NCI-H2196 treated with DMSO at 0.1 percent for 48 hours (cell line): ENCODE data around the gene EDARADD.

ENCODE experiments used
- DNase-seq: peaks from one replicate; lab custom pipeline; 2025; ENCODE audit not compliant: unreplicated experiment; lab: John Stamatoyannopoulos, UW

Gene EDARADD

DNA sequence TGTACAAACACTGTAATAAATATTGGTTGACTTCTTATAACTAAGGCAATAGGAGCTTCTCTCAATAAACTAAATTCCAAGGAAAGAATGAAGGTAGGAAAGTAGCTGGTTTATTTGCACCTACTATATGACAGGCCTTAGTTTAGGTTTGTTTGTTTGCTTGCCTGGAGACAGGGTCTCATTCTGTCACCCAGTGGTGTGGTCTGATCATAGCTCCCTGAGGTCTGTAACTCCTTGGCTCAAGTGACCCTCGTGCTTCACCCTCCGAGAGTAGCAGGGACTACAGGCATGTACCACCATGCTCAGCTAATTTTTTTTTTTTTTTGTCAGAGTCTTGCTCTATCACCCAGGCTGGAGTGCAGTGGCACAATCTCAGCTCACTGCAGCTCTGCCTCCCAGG, 1.9 kb upstream of the EDARADD start:
- DNase-seq = no peak

DNA sequence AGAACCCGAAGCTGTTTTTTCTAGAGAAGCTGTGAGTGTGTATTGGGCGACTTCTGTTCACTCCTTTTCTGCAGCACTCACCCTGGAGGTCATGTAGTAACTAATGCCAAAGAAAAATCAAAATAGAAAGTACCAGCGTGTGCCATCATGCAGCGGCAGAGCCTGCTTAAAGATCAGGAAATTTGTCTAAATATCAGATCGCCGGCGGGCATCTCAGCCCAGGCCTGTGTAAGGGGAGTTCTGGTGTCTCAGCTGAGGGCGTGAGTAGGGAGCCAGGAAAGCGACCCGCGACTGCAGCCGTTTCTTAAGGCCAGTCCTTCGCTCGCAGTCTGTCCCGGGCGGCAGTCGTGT, 768 bp downstream of the EDARADD start:
- DNase-seq = no peak

DNA sequence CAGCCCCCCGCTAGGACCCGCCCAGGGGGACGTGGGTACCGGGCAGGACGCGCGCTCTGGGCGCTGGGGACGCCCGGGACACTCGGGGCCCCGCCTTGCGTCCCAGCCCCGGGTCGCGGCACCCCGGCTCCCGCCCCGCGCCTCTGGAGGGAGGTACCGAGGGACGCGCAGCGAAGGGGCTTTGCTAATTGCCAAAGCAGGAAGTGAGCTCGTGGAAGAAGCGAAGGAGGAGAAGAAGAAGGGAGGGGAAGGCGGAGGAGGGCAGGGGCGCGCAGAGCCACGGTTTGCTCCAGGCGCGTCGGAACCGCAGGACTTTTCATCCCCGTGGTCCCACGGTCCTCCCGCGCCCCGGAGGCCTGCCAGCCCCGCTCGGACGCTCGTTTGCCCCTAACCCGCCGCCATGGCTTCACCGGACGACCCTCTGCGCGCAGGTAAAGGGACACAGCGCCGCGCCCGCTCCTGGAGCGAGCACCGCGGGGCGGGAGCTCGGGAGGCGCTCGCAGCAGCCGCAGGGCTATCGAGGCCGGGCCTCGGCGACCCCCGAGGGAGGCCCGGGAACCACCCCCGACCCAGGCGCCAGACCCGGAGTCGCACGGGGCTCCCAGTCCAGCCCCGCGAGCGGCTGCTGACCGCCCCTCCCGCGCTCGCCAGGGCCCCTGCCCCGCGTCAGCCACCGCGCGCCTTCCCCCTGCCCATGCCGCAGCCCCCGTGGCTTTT, 1.3 kb downstream of the EDARADD start:
- DNase-seq = no peak

DNA sequence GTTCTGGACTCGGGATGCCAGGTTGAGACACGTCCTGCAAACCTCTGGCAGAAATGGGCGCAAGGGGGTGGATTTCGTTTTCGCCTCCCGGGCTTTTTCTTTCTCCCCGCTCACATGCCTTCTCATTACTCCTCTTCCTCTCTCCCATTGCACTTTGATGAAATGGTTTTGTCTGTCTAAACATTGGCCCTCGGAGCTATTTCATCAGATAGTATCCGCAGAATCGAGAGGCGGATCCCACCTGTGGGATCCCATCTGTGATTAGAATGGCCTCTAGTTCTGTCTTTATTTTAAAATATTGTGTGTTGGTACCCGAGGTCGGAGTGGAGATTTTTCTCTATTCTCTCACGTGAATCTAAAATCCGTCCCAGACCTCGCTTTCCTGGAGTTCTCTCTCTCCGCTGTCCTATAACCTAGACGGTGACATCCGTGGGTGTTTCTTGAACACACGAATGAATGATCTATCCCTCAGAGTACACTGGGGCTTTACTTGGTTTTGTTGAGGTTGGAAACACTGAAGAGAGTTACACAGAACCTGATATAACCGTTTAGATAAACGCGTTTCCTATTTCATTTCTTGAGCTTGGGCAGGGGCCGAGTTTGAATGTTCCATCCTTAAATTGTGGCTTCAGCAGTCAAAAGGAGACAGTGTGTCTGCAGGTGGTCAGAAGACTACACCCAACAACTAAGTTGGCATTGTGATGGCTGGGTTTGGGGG, 2.0 kb downstream of the EDARADD start:
- no peak for DNase-seq

DNA sequence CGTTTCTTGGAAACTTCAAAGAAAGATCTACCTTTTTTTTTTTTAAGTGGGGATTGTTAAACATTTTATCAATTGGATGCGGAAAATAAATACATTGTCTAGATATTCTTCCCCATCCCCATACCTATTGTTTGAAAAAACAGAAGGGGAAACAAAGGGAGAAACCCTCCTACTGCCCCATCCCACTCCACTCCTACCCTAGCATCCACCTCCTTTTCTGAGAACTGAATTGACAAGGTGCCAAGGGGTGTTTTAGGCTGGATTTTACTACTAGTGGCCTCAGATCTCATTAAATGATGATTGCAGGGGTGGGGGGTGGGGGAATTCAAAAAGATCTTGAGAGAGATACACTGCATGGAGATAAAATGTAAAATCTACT, 2.6 kb downstream of the EDARADD start:
- no peak for DNase-seq

DNA sequence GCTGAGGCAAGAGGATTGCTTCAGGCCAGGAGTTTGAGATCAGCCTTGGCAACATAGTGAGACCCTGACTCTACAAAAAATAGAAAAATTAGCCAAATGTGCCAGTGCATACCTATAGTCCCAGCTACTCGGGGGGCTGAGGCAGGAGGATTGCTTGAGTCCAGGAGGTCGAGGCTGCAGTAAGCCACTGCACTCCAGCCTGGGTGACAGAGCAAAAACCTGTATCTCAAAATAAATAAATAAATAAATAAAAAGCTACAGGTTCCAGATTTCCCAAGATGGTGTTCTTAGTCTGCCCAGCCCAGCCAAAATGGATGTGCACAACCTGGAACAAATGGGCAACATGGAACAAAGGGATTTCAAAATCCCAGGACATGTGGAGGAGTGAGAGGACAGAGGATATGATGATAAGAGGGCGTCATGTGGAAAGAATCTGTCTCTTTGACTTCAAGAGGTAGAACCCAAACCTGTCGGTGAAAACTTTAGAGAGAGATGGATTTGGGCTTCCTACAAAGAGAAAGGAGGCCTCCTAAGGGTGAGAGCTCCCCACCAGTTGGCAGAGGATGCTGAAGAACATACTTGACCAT, 3.2 kb downstream of the EDARADD start:
- DNase-seq = no peak

DNA sequence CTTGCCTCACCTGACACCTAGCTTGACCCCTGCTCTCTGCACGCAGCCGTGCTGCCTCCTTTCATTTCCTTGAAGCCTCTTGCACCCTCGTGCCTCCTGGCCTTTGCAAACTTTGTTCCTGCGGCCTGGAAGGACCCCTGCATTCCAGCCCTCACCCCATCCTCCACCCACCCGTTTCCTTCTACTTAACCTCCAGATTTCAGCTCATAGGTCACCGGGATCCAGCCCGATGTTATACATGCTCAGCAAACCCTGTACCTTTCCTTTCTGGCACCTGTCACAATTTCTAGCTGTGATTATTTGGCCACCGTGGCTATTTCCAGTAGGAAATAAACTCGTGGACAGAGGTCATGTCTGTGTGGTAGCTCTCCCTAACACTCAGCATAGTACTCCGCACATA, 4.5 kb downstream of the EDARADD start:
- DNase-seq = no peak

DNA sequence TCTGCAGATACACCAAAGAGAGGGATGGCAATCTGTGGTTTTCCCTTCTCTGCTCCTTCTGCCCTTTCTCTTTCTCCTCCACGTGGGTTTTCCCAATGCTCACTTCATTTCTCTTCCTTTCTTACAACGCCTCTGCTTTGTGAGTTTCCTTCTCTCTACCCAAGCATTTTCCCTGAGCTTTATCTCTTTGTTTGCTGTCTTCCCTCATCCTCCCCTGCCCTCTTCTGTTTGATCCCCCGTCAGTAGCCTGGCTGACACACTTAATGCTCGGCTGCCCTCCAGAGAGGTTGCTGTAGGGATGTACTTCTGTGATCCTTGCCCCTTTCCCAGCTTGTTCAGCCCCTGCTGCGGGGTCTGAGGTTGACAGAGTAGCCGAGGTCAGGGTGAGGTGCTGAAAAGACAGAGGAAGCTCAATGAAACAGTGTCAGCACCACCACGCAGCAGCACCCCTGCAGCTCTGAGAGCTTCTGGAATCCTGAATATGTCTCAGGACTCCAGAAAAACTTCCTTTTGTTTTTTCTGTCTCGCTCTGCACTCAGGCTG, 6.0 kb downstream of the EDARADD start:
- DNase-seq = no peak

DNA sequence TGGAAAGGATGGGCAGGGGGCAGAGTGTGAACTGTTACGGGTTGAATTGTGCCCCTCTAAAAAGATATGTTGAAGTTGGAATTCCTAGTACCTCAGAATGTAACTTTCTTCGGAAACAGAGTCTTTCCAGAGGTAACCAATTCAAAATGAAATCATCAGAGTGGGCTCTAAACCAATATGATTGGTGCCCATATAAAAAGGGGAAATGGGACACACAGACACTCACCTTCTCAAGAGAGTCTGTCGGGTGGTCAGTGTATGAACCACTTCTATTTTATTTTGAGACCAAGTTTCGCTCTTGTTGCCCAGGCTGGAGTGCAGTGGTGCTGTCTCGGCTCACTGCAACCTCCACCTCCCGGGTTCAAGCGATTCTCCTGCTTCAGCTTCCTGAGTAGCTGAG, 7.6 kb downstream of the EDARADD start:
- no peak for DNase-seq

DNA sequence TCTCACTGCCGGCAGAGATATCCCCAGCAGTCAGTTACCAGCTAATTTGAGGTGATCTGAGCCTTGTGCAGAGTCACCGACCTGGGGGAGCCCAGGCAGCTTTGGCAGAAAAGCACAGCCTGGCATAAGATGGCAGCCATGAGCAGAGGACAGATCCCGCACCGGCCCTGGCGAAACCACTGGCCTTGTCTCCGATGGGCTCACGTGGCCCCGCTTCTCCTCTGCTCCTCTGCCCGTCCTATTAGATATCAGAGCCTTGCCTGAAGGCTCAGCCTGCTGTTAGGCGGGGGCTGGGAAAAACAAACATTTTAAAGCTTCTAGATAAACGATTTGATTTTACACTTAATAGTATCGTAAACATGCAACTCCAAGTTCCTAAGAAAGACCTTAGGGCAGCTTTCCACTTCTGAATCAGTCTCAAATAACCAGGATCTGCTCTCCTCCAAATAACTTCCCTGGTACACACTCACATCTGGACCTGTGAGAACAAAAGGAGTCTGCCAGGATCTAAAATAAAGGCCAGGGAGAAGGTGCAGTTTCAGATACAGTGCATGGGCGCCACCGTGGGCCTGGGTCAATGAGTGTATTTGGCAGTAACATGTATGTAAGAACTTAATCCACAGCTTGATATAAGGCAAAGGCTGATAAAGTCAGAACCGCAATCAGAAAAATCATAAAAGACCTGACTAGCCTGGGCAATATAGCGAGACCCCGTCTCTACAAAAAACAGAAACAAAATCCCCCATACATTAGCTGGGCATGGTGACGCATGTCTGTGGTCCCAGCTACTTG, 10.0 kb downstream of the EDARADD start:
- DNase-seq = no peak

DNA sequence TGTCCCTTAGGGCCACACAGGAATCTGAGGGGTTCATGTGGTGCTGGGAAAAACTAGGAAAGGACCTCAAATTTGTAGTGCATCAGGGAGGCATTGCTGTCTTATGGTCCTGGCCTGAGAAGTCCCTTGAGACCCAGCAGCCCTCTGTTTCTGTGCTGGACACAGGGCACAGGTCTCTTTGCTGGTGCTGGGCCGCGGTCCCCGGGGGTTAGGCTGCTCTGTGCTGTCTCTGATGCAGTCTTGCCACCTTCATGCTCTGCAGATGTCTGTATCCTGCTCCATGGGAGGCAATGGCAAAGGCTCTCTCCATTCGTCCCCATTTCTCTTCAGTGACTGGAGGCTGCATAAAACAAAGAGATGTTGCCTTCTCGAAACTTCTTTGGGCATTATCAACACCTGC, 13.0 kb downstream of the EDARADD start:
- DNase-seq = no peak

DNA sequence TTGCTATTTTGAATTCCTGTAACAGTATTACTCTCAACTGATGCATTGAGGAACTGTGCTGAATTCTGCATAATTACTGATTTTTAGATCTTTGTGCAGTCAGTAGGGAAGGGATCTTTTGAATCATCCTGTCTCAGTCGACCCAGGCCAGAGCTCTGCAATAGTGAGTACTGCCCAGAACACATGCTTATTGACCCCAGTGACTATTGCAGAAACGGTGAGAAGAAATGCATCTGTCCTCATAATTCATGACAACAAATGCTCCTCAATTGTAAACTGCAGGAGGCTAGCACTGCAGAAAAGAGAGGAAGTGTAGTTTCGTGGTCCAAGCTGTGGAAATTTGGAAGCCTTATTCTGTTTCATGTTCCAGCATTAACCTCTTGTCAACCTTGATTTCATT, 19.6 kb downstream of the EDARADD start:
- DNase-seq = no peak

DNA sequence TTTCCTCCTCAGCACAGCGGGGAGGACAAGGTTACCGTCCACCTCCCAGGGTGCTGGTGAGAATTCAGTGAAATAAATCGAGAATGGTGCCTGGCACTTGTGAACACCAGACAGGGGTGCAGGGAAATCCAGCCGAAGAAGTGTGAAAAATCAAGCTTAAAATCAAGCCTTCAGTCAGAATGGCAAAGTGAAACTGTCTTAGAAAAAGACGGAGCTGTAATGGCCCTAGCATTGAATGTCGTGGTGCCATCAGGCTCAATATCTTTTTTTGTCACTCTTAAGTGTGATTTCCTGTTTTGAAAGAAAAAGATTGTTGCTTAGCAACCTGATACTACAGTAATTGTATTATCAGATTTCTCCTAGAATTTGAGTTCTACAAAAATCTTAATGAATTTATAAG, 22.1 kb downstream of the EDARADD start:
- DNase-seq = no peak

DNA sequence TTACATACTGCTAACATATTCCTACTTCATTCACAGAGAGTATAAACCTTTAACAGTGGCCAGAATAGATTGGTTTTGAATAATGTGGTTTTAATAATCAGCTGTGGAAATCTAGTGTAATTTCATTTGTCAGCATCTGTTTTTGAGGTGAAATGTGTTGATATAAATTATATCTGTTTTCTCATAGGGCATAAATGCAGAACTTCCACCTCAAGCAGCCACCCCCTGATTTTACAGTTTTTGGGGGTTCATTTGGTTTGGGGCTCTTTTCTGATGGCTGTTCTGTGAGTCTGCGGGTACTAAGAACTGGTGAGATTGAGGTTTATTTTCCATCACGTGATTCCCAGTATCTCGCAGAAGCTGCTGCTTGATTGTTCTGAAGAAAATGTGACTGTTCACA, 23.2 kb downstream of the EDARADD start:
- DNase-seq = no peak

DNA sequence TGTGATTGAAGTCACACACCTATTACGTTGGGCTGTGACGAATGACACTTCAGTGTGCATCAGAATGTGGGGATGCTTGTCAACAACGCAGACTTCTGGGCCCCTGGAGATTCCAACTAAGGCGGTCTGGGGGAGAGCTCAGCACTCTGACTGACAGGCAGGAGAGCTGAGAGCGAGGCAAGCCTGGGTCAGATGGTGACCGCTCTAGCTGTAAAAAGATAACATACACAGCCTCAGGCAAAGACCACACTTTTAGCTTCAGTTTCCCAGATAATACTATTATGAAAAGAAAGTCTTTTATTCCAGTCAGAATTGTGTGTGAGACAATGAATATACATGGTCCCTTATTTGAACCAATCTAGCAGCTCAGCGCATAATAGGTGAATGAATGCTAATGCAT, 25.4 kb downstream of the EDARADD start:
- DNase-seq = no peak

DNA sequence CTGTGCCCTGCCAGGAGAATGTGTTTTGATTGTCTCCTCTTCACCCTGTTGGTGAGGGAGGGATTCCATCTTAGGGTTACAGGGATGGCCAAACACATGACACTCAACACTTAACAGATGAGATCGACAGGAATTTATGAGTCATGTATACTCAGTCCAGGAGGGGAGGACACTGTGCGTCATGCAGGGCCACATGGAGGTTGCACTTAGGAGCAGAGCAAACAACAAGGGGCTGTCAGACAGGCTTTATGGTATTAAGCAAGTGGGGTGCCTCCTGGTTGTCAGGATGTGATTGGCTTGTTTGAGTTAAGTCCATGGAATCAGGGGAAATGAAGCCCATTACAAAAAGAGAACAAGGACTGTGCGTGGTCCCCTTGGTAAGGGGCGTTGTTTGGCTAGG, 26.9 kb downstream of the EDARADD start:
- DNase-seq = no peak

DNA sequence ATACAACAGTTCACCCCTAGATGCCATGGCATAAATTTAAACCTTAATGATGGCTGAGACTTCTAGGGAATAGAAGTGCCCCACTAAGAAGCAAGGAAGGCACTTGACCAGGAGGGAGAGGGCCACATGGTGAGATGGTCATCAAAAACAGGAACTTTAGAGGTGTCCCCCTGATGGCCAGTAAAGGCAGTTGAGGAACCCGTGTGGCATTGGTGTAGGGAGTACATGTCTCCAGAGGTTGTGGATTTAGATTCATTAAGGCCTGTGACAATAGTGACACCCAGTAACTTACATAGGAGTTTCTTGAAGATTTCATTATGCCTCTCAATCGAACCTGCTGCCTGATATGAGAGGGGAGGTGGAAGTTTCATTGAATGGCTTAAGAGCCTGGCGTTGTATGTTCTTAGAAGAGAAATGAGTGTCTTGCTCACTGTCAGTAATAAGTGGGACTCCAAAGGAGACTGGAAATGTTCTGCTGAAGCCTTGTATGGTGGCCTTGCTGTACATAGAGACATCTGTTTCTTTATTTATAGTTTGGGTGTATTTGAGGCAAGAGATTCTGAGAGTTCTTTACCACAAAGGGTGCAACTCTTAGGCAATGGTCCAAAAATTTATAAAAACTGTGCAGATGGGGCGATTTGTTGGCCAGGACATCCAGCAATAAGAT, 27.9 kb downstream of the EDARADD start:
- DNase-seq = no peak

DNA sequence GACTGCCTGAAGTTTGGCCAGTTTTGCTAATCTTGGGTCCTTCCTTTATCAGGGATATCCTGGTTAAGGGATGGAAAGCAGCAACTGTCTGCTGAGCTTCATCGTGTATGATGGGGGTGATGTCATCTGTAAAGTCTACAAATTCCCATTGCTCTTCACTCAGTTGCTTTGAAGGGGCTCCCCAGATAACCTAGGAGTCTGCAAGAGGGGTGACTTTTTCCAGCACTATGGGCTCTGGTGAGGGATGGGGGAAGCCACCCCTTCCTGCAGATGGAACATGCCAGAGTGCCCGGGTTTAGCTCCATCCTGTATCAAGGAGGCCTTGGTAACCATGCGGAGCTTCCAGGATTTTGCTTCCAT, 28.4 kb downstream of the EDARADD start:
- DNase-seq = no peak

DNA sequence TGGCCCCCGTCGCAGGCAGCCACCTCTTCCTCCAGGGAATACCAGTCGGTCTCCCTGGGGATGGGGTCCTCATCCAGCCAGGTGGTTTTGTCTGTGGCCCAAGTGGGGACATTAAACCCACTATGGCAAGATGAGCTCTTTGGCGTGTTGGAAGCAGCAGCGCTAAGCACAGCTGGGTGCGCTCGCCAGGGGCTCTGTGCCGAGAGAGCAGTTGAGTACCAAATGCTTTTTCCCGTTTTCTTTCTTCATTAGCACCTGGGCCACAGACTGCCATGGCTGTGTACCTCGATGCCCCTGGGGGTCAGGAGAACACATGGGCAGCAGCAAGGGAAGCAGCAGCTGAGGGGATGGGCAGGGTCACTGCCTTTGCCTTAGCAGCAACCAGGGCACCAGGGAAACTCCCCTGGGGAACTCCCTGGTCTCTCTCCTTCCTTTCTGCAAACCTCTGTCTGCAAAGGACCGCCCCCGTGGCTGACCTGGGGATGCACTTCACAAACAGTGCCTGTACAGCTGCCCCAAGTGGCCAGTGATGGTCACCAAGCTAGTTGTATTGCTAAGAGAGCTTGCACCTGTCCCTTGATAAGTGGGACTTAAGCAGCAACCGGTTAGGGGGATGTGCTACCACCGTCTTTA, 31.1 kb downstream of the EDARADD start:
- no peak for DNase-seq

DNA sequence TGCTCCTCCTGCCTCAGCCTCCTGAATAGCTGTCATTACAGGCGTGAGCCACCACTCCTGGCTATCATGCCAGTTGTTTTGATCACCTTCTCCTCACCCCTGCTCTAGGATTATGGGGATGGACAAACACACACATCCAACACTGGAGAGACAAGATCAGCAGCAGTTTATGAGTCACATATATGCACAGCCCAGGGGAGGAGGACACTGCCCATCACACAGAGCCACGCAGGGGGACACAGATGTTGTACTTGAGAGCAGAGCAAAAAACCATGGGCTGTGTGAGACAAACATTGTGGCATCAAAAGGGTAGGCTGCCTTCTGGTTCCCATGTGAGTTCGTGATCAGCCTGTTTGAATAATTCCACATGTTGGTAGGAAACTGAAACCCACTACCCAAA, 32.1 kb downstream of the EDARADD start:
- DNase-seq = no peak
